HTERT RPE-1 (cell line): Measurements from ENCODE around the gene SLC39A6.
"Not testable (repeated sequence)": the region's sequence is repeated elsewhere in the genome, so short reads cannot be mapped to it uniquely, and the experiment has no call there.

ENCODE experiments used
- in situ Hi-C: fragments of 300-500 bp; cut with MboI; formaldehyde crosslinking; loops from 4 replicates; pipeline ENCODE4 v1.14.3; 2020; ENCODE audit warnings: low sequenced_read_pairs

The SLC39A6 gene

DNA sequence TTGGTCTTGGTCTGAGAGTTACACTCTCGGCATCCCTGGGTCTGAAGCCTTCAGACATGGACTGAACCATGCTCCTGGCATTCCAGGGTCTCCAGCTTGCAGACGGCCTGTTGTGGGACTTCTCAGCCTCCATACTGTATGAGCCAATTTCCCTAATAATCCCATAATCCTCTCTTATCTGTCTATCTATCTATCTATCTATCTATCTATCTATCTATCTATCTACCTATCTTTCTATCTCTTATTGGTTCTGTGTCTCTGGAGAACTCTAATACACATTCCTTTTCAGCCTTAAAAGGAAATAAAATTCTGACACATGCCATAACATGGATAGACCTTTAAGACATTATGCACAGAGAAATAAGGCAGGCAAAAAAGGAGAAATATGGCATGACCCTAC is 24.4 kb downstream of the SLC39A6 start:
- in situ Hi-C loops = no loop called here

DNA sequence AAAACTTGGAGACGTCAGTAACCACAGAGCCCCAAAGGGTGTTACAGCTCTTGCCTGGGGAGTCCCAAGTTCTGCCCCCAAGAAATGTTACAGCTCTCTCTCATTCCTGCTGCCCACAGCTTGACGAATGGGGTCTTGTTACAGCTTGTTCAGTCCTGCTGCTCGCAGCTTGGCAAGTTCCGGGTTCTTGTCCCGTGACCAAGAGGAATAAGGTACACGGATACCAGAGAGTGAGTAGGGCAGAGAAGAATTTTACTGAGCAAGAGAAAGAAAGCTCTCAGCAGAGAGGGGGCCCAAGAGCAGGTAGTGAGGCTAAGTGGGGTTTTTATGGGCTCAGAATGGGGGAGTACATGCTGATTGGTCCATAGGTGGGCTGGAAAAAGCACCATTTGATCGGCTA is 27.2 kb downstream of the SLC39A6 start:
- in situ Hi-C loops = no loop called here

DNA sequence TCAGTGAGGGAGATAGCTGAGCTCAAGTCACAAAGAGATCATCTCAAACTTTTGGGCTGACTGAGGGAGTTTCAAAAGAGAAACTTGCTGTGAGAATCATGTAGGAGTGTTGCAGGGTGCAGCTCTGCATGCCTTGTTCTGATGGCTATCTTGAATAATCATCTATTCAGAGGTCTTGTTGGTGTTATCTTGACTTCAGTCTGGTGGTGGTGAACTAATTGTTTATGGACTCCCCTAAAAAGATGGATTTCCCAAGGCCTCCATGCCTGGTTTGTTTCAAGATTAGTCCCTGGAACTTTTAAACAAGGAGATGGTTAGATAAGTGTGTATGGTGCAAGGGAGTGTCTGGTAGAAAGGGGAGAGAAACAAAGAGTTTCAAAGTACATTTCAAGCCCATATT is 29.8 kb downstream of the SLC39A6 start:
- in situ Hi-C loops = no loop called here

DNA sequence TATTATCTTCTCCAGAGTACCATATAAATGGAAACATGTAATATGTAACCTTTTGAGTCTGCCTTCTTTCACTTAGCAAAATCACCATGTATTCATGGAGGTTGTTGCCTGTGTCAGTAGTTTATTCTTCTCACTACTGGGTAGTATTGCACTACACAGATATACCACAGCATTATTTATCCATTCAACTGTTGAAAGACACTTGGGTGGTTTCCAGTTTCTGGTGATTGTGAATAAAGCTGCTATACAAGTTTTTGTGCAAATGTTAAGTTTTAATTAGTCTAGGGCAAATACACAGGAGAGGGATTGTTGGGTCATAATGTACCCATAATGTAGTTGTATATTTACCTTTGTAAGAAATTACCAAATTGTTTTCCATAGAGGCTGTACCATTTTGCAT is 32.2 kb downstream of the SLC39A6 start:
- in situ Hi-C loops = no loop called here

DNA sequence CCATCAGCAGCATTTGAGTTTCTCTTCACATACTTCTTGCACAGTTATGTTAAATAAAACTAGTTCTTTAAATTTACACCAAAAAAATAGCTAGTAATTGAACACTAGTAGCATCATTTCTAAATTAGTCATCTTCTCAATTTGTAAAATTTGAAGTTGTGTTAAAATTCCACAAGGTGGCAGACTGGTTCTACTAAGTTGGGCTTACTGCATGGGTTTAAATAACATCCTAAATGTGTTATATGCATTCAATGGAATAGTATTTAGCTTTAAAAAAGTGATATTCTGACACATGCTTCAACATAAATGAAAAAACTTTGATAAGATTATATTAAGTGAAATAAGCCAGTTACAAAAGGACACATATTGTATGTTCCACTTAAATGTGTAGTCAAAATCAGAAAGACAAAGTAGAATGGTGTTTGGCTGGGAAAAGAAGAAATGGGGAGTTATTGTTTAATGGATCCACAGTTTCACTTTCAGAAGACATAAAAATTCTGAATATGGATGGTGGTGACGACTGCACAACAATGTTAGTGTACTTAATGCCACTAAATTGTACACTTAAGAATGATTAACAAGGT is 33.1 kb downstream of the SLC39A6 start:
- in situ Hi-C loops = no loop called here

DNA sequence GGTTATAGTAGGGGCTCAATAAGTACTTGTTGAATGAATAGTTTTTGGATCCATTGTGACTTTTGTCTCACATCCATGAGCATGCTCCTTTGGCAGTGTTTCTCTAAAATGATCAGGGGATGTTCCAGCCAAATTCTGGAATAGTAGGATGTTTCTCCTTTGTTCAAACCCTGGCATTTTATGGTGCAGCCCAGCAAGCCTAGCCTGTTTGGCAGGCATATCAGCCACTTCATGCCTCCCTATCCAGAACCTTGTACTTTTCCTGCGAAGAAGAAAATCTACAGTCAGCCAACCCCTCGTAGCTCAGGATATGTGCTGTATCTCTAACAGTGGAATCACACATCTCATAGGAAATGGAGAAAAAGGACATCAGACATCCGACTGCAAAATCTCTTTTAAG is 34.7 kb downstream of the SLC39A6 start:
- in situ Hi-C loops = no loop called here

DNA sequence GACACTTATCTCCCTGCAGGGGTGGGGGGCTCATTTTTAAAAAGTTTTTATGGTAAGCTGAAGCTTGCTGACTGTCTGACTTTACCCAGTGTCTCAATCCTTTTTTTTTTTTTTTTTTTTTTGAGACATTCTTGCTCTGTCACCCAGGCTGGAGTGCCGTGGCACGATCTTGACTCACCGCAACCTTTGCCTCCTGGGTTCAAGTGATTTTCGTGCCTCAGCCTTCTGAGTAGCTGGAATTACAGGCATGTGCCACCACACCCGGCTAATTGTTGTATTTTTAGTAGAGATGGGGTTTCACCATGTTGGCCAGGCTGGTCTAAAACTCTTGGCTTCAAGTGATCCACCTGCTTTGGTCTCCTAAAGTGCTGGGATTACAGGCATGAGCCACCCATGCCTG is 37.0 kb downstream of the SLC39A6 start:
- in situ Hi-C loops = not testable (repeated sequence)

DNA sequence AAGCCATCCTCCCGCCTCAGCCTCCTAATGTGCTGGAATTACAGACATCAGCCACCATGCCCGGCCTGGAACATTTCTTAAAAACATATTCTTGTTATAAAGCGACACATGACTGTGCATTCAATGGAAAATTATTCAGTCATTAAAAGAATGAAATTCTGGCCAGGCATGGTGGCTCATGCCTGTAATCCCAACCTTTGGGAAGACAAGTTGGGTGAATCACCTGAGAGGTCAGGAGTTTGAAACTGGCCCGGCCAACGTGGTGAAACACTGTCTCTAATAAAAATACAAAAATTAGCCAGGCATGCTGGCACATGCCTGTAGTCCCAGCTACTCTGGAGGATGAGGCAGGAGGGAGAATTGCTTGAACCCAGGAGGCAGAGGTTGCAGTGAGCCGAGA is 40.1 kb downstream of the SLC39A6 start:
- in situ Hi-C loops = no loop called here

DNA sequence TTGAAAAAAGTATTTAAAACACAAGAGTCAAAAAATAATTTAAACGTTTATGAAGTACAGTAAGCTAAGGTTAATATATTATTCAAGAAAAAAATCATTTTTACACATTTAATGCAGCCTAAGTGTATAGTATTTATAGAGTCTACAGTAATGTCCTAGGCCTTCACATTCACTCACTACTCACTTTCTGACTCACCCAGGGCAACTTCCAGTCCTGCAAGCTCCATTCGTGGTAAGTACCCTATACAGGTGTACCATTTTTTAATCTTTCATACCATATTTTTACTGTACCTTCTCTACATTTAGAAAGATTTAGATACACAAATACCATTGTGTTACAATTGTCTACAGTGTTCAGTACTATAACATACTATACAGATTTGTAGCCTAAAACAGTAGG is 40.9 kb downstream of the SLC39A6 start:
- in situ Hi-C loops = no loop called here

DNA sequence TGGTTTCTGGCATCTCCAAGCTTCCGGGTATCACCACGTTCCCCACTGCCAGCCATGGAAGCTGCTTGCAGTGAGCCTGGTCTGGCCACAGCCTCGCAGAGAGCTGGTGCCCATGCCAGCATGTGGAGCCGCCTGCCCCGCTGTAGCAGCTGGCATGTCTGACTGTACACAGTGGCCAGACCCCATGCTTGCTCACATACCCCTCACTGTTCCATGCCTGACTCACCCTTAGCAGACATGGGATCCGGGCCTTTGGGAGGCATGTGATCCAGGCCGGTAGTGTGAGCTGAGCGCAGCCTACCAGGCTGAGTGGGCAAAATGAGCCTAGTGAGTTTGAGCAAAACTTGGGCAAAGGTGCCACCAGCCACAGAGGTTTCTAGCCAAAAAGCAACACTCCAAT is 43.0 kb downstream of the SLC39A6 start:
- in situ Hi-C loops = no loop called here

DNA sequence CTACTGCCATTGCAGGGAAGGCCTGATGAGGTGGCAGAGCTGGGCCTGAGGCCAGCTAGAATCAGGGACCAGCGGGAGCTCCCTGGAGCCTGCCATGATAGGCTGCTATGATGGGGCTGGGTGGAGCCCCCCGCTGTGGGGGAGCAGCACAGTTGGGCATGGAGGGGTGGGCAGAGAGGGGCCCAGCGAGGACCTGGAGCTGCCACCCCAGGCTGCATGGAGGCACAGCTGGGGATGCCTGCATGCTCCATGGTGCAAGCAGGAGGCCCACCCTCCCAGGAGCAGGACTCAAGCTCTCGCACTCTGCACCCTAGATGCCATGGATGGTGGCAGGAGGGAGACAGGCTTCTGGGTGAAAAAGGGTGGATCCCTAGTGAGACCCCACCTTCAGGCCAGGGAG is 43.9 kb downstream of the SLC39A6 start:
- in situ Hi-C loops = no loop called here

DNA sequence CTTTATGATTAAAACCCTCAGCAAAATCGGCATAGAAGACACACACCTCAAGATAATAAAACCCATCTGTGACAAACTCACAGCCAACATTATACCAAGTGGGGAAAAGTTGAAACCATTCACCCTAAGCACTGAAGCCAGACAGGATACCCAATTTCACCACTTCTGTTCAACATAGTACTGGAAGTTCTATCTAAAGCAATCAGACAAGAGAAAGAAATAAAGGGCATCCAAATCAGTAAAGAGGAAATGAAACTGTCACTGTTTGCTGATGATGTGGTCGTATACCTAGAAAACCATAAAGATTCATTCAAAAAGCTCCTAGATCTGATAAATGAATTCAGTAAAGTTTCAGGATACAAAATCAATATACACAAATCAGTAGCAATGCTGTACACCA is 45.4 kb downstream of the SLC39A6 start:
- in situ Hi-C loops = no loop called here

DNA sequence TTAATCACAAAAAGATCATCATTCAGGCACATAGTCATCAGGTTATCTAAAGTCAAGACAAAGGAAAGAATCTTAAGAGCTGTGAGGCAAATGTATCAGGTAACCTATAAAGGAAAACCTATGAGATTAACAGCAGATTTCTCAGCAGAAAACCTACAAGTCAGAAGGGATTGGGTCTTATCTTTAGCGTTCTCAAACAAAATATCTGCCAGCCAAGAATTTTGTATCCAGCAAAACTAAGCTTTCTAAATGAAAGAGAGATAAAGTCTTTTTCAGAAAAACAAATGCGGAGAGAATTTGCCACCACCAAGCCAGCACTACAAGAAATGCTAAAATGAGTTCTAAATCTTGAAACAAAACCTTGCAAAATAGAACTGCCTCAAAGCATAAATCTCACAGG is 48.0 kb downstream of the SLC39A6 start:
- in situ Hi-C loops = not testable (repeated sequence)

DNA sequence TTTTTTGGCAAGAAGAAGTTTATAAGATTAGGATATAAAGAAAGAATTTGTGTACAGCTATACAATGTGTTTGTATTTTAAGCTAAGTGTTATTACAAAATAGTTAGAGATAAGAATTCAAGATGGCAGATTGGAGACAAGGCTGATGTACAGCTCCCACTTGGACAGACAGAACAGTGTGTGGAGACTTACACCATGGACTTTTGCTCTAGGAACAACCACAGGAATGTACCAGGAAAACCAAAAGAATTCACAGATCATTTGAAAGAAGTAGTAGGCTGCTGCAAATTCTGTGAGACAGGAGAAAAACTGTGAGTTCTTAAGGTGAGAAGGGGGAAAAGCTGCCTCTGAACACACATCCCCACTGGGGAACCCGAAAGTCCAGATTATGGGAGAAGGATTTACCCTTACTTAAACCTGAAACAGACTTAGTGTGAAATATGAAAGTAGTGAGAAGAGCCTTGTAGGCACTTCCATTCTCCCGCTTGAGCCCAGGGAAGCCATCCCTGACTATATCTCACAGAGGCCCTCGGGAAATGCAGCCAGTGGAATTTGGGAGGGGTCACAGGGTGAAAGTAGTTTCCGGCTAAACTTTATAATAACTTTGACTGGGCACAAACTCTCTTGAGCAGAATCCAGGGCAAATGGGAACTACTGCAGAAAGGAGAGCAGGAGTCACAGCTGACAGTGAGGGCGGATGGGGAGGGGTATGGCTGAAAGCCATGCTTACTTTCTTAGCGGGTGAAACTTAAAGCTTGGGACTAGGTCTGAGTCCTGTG is 50.2 kb downstream of the SLC39A6 start:
- in situ Hi-C loops = no loop called here

DNA sequence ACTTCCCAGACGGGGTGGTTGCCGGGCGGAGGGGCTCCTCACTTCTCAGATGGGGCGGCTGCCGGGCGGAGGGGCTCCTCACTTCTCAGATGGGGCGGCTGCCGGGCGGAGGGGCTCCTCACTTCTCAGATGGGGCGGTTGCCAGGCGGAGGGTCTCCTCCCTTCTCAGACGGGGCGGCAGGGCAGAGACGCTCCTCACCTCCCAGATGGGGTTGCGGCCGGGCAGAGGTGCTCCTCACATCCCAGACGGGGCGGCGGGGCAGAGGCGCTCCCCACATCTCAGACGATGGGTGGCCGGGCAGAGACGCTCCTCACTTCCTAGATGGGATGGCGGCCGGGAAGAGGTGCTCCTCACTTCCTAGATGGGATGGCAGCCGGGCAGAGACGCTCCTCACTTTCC is 51.4 kb downstream of the SLC39A6 start:
- in situ Hi-C loops = not testable (repeated sequence)

DNA sequence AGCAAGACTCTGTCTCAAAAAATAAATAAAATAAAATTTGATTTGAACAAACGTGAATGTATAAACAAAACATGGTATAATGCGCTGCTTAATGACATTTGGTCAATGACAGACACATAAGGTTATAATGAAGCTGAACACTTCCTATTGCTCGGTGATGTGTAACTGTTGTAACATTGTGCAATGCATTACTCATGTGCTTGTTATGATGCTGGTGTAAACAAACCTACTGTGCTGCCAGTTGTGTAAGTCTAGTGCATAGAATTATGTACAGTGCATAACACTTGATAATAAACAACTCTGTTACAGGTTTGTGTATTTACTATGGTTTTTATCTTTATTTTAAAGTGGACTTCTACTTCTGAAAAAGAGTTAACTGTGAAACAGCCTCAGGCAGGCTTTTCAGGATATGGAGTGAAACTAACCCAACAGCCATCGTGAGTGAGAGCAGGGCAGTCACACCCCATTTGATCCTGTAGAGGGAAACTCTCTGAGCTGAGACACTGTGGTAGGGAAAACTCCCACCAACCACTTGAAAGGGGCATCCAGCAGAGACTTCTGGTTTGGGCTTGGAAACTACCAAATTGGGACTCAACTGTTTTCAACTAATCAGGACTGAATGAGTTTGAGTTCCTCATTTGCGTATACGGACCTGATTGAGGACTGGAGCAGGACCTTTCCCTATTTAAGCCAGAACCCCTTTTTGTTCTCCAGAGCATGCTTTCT is 53.1 kb downstream of the SLC39A6 start:
- in situ Hi-C loops = no loop called here

DNA sequence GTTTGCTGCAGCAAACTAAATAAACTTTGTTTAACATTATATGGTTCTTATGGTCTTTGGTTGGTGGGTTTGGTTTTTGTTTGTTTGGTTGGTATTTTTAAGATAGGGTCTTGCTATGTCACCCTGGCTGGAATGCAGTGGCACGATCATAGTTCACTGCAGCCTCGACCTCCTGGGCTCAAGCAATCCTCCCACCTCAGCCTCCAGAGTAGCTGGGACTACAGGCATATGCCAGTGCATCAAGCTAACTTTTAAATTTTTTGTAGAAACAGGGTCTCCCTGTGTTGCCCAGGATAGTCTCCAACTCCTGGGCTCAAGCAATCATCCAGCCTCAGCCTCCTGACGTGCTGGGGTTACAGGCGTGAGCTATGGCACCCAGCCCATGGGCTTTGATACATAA is 54.7 kb downstream of the SLC39A6 start:
- in situ Hi-C loops = no loop called here

DNA sequence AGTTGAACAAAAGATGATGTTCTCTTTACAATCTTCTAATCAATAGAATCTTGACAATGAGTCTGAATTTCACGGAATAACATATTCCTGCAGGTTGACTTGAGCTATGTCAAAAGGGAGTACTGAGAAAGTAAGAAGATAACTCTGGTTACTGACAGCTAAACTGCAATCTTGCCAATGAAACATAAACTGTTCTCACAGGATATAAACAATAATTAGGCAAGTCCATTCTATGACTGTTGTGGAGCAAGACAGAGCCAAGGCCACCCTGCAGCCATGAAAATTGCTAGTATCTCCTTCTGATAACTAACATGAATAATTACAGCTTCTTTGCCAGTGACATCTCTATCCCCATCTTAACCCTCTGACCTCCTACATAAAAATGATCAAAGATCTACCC is 55.5 kb downstream of the SLC39A6 start:
- in situ Hi-C loops = no loop called here

DNA sequence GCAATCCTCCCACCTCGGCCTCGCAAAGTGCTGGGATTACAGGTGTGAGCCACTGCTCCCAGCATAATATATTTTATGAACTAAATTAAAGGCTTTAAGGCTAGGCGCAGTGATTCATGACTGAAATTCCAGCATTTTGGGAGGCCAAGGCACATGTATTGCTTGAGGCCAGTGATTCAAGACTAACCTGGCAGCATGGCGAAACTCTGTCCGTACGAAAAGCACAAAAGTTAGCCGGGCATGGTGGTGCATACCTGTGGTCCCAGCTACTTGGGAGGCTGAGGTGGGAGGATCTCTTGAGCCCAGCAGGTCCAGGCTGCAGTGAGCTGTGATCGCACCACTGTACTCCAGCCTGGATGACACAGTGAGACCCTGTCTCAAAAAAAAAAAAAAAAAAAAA is 56.7 kb downstream of the SLC39A6 start:
- in situ Hi-C loops = not testable (repeated sequence)

DNA sequence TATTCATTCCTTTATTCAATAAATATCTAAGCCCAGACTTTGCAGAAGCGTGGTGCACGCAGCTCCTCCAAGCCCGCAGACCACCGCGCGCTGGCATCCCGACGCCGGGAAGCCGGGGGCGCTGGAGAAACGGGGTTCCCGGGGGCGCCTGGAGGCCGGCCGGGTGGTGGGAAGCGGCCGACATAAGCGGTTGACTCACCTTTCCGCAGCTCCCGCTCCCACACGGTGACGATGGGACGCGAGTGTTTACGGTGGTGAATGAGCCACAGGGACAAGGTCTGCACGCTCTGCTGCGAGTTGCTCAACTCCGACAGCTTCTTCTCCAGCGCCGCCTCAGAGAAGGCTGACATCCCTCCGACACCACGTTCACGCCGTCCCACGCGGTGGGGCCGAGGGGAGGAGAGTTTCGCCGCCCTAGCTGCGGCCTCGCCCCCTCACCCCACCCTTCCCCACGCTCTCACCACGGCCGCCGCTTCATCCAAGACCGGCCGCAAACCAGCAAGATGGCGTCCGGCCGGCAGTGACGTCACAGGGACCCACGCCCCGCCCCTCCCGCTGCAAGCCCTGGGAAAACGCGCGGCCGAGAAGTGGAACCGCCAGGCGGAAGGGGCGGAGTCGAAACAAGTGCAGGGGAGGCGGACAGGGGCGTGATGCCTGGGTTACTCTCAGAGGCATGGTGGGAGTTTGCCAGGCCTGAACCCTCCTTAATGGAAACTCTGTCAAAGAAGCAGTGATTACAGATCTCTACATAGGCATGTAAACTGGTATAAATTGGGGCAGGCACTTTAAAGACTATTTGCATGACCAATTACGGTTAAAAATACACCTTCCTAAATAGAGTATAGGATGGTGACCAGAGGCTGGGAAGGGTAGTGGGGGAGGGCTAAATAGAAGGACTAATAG is 61.8 kb downstream of the SLC39A6 start, which contains the start of gene RPRD1A:
Gene RPRD1A (minus strand): TSS at position 505 of the 903 bp plus-strand sequence. CDS start 155 bp downstream, at position 350.
- in situ Hi-C loops = no loop called here

DNA sequence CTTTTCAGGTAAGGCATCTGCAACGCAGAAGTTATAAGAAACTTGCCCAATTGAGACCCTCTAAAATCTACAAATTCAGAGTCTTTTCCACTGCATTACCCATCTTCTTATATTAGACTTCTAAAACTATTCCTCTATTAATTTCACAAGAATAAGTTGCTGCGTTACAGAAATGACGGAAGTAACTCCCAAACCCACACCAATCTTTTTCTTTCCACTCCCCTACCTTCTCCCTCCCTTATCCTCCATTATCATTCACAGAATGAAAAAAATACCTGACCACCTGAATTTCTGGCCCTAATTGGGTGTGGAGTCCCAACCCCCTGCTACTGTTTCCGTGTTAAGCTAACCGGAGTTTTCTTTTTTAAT is 62.5 kb downstream of the SLC39A6 start:
- in situ Hi-C loops = no loop called here
